HG03558 (cell line): ENCODE results near the gene ENSA.
"Not testable (repeated sequence)": the region's sequence is repeated elsewhere in the genome, so short reads cannot be mapped to it uniquely, and the experiment has no call there.

ENCODE experiments used
- ATAC-seq: cut with Tn5 transposase; IDR thresholded peaks from one replicate; pipeline ENCODE4 v1.9.1; 2021; ENCODE audit warnings: moderate number of reproducible peaks; ENCODE audit not compliant: unreplicated experiment; ENCODE audit errors: extremely low read depth

Gene ENSA

GRCh38 chr1:150622303-150622975, 7.0 kb downstream of the ENSA start:
- ATAC-seq: no peak

GRCh38 chr1:150621497-150622302, 7.7 kb downstream of the ENSA start:
- ATAC-seq: no peak

- no peak for ATAC-seq
Observed at GRCh38 chr1:150620919-150621318, 8.5 kb downstream of the ENSA start.

GRCh38 chr1:150619576-150620509, 9.6 kb downstream of the ENSA start:
- no peak for ATAC-seq

GRCh38 chr1:150615346-150616201, 13.8 kb downstream of the ENSA start:
- no peak for ATAC-seq

GRCh38 chr1:150613061-150613920, 16.1 kb downstream of the ENSA start:
- no peak for ATAC-seq

GRCh38 chr1:150612014-150612345, 17.4 kb downstream of the ENSA start:
- no peak for ATAC-seq

GRCh38 chr1:150610576-150610975, 18.8 kb downstream of the ENSA start:
- ATAC-seq: no peak

GRCh38 chr1:150609732-150610131, 19.7 kb downstream of the ENSA start:
- ATAC-seq: no peak

- no peak for ATAC-seq
Observed at GRCh38 chr1:150606463-150607142, 22.8 kb downstream of the ENSA start.

GRCh38 chr1:150605451-150605731, 24.0 kb downstream of the ENSA start:
- not testable (repeated sequence) for ATAC-seq

- ATAC-seq: no peak
Observed at GRCh38 chr1:150604226-150604588, 25.2 kb downstream of the ENSA start.

GRCh38 chr1:150603711-150604110, 25.7 kb downstream of the ENSA start:
- ATAC-seq: no peak

- not testable (repeated sequence) for ATAC-seq
Observed at GRCh38 chr1:150602372-150602771, 27.0 kb downstream of the ENSA start.

GRCh38 chr1:150601540-150601939, 27.9 kb downstream of the ENSA start:
- ATAC-seq: no peak

- ATAC-seq: not testable (repeated sequence)
Observed at GRCh38 chr1:150598346-150598745, 31.1 kb downstream of the ENSA start.

- ATAC-seq: no peak
Observed at GRCh38 chr1:150596976-150597375, 32.4 kb downstream of the ENSA start.

GRCh38 chr1:150596095-150596892, 33.1 kb downstream of the ENSA start:
- no peak for ATAC-seq
